Measurements from ENCODE around the gene APBA2.

APBA2 gene

GRCh38 chr15:29092376-29093064 lies 206.7 kb downstream of the APBA2 start:
- ChIA-PET CTCF (interaction anchor here (8.3 kb wide), 1 partner anchor 11 kb away, joined by 72 read pairs; no protein-coding TSS in a partner anchor), POLR2A (no interaction called here)
- TF ChIP-seq CTCF (IDR thresholded peaks at IDR 0.05; ENCODE audit: control extremely low read depth, extremely low read depth, low read depth, missing control alignments), result no peak
- DNase-seq (ENCODE audit: extremely low spot score), result no peak

GRCh38 chr15:29093065-29093435 lies 207.3 kb downstream of the APBA2 start:
- TF ChIP-seq CTCF (IDR thresholded peaks at IDR 0.05; ENCODE audit: control extremely low read depth, extremely low read depth, low read depth, missing control alignments), result no peak
- CTCF ChIA-PET, result interaction anchor here (0.8 to 8.3 kb wide), 2 partner anchors 11 to 47 kb away, joined by 4 to 72 read pairs; no protein-coding TSS in a partner anchor

GRCh38 chr15:29093696-29094343 lies 208.0 kb downstream of the APBA2 start:
- CTCF ChIA-PET, result interaction anchor here (0.8 to 8.3 kb wide), 2 partner anchors 10 to 46 kb away, joined by 4 to 72 read pairs; no protein-coding TSS in a partner anchor
- POLR2A ChIA-PET, result no interaction called here
- TF ChIP-seq CTCF (IDR thresholded peaks at IDR 0.05; ENCODE audit: control extremely low read depth, extremely low read depth, low read depth, missing control alignments), result no peak

More at GRCh38 chr15:29093065-29093435, 207.3 kb downstream of the APBA2 start:
- no peak for DNase-seq (ENCODE audit: extremely low spot score)
- POLR2A ChIA-PET, result no interaction called here

GRCh38 chr15:29094711-29095110 lies 208.9 kb downstream of the APBA2 start:
- DNase-seq (ENCODE audit: extremely low spot score), result no peak
- POLR2A ChIA-PET, result no interaction called here
- CTCF ChIA-PET, result interaction anchor here (8.3 kb wide), 1 partner anchor 9 kb away, joined by 72 read pairs; no protein-coding TSS in a partner anchor
- no peak for TF ChIP-seq CTCF (IDR thresholded peaks at IDR 0.05; ENCODE audit: control extremely low read depth, extremely low read depth, low read depth, missing control alignments)

More at GRCh38 chr15:29093696-29094343, 208.0 kb downstream of the APBA2 start:
- no peak for DNase-seq (ENCODE audit: extremely low spot score)

GRCh38 chr15:29095746-29096145 lies 210.0 kb downstream of the APBA2 start:
- CTCF ChIA-PET, result no interaction called here
- no peak for DNase-seq (ENCODE audit: extremely low spot score)
- POLR2A ChIA-PET, result no interaction called here
- no peak for TF ChIP-seq CTCF (IDR thresholded peaks at IDR 0.05; ENCODE audit: control extremely low read depth, extremely low read depth, low read depth, missing control alignments)

- no peak for TF ChIP-seq CTCF (IDR thresholded peaks at IDR 0.05; ENCODE audit: control extremely low read depth, extremely low read depth, low read depth, missing control alignments)
- no peak for DNase-seq (ENCODE audit: extremely low spot score)
- ChIA-PET POLR2A (no interaction called here), CTCF (no interaction called here)
These were observed 211.4 kb downstream of the APBA2 start for GRCh38 chr15:29097168-29097567.
